B cell (primary cell): ENCODE data around the gene ANKS6. TPM values are rescaled to one million over a fixed set of nuclear protein-coding genes. Genes with fewer than 3 reads are reported as not detected.

ENCODE experiments used
- polyA plus RNA-seq: library from polyadenylated mRNA; depleted of rRNA; stranded (reverse); fragments of >200 nt; gene quantifications from 2 replicates; pipeline ENCODE4 v1.2.3, GENCODE V29; 2012
- total RNA-seq, 2 donors: library from RNA; stranded (reverse); fragments of 120-200 nt in 1 of 2; gene quantifications; 1 replicate in 1 of 2; 2 replicates in 1 of 2; pipeline versions ENCODE4 v1.2.3 to v1.2.4, GENCODE V29; 2013 to 2022

The ANKS6 gene
- total and polyA plus RNA-seq, 2 donors (not counting 1 experiment from before 2014, with no cell fraction given): 11.4 to 16.1 TPM

Other genes with a start within 250 kb of the ANKS6 start
- gene GABBR2, start 87.6 kb downstream of the ANKS6 start, total RNA-seq: not detected in 2 replicates
- gene GABBR2, start 87.6 kb downstream of the ANKS6 start, polyA plus RNA-seq: 0.03 TPM in 1 of 2 replicates, not detected in the other
- gene GALNT12, start 11.1 kb upstream of the ANKS6 start, total RNA-seq: 4.4 and 4.5 TPM in 2 replicates
- gene GALNT12, start 11.1 kb upstream of the ANKS6 start, polyA plus RNA-seq: 2.7 and 3.2 TPM in 2 replicates
- not detected in 2 replicates for gene COL15A1, start 147.4 kb upstream of the ANKS6 start, total RNA-seq
- not detected in 2 replicates for gene COL15A1, start 147.4 kb upstream of the ANKS6 start, polyA plus RNA-seq